C4-2B (cell line): ENCODE measurements around the gene DKK3.

Source experiments
- ZFX ChIP-seq: fragments of 450-650 bp; IDR thresholded peaks from 2 replicates; pipeline ENCODE4 v1.6.1; 2017
- TF ChIP-seq, protein P1 (sequence below): fragments of 450-650 bp; conservative IDR thresholded peaks from 2 replicates; pipeline ENCODE4 v1.5.1; 2017; ENCODE audit warnings: mild to moderate bottlenecking

DNA sequence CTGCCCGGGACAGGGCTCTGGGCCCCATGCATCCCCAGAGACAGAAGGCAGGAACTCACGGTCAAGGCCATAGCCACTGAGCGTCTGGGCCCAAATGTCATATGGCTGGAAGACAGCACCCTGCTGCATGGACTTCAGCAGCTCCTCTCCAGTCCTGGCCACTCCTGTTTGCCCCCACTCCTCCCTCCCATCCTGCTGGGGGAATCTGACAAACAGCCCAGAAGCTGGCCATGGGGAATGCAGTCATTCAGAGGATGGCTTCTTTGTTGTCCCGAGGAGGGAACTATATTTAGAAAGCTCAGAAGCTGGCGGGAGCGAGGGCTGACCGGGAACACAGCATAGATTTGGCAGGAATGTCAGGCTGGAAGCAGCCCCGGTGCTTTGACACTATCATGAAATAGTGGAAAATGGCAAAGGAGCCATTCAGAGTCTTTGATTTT lies 35.0 kb downstream of the DKK3 start:
- TF ChIP-seq, protein P1, sequence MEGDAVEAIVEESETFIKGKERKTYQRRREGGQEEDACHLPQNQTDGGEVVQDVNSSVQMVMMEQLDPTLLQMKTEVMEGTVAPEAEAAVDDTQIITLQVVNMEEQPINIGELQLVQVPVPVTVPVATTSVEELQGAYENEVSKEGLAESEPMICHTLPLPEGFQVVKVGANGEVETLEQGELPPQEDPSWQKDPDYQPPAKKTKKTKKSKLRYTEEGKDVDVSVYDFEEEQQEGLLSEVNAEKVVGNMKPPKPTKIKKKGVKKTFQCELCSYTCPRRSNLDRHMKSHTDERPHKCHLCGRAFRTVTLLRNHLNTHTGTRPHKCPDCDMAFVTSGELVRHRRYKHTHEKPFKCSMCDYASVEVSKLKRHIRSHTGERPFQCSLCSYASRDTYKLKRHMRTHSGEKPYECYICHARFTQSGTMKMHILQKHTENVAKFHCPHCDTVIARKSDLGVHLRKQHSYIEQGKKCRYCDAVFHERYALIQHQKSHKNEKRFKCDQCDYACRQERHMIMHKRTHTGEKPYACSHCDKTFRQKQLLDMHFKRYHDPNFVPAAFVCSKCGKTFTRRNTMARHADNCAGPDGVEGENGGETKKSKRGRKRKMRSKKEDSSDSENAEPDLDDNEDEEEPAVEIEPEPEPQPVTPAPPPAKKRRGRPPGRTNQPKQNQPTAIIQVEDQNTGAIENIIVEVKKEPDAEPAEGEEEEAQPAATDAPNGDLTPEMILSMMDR = no peak
- no peak for TF ChIP-seq ZFX
